GM12878 (cell line): ENCODE measurements around the gene NPM3. TPM values are rescaled to one million over a fixed set of nuclear protein-coding genes. Genes with fewer than 3 reads are reported as not detected.

Experiments used
- ATAC-seq: fragments of 200-7000 bp; cut with Tn5 transposase; 3 replicates; pipeline ENCODE4 v1.9.1; 2020; ENCODE audit warnings: mild to moderate bottlenecking, moderate library complexity
- BruUV-seq: library from RNA; stranded (reverse); fragments of 400-500 nt; replicated peaks from 2 replicates; lab custom pipeline; 2021; lab: Mats Ljungman, UMichigan
- CTCF ChIA-PET: fragments of 300-600 bp; sonication (Branson Sonifier 250); formaldehyde crosslinking; extraction: SDS; loops from one replicate; lab custom pipeline; 2021; ENCODE audit warnings: inconsistent platforms; lab: Yijun Ruan, JAX
- POLR2A ChIA-PET: fragments of 350-600 bp; formaldehyde crosslinking; extraction: SDS; loops from one replicate; lab custom pipeline; 2021; ENCODE audit warnings: inconsistent platforms; lab: Charles Lee
- RAD21 ChIA-PET: fragments of 300-600 bp; sonication (Branson Sonifier 250); formaldehyde crosslinking; loops from one replicate; lab custom pipeline; 2023; ENCODE audit warnings: antibody characterized with exemption; ENCODE audit not compliant: unreplicated experiment; lab: Charles Lee
- SMC1A ChIA-PET: fragments of 300-600 bp; sonication (Branson Sonifier 250); formaldehyde crosslinking; loops from one replicate; lab custom pipeline; 2023; ENCODE audit not compliant: unreplicated experiment, uncharacterized antibody; lab: Charles Lee
- DNase-seq: peaks from one replicate; pipeline ENCODE4 v3.0.0-alpha.2; 2011; ENCODE audit warnings: low read depth, low spot score
- FAIRE-seq: peaks from 3 replicates; lab custom pipeline; 2011; peaks lifted over from hg19 to GRCh38; lab: Jason Lieb, UNC
- H2AFZ ChIP-seq: 2 replicates; pipeline ENCODE4 v1.6.0; 2011; ENCODE audit warnings: low read depth, low read length, control low read depth; ENCODE audit not compliant: control insufficient read depth
- H3K27ac ChIP-seq: 2 replicates; pipeline ENCODE4 v1.5.1; 2011; ENCODE audit warnings: control low read depth; ENCODE audit not compliant: control insufficient read depth, insufficient read depth
- H3K27me3 ChIP-seq, 2 experiments: replicated peaks in 1 of 2; 2 replicates each; pipeline versions ENCODE4 v1.6.0 to v1.6.1; 2011; ENCODE audit warnings: low read length in 1 of 2; ENCODE audit not compliant: control insufficient read depth in 2 of 2, insufficient read depth in 2 of 2
- H3K36me3 ChIP-seq, 2 experiments: 2 replicates each; pipeline ENCODE4 v1.5.1; 2011; ENCODE audit warnings: low read length in 1 of 2; ENCODE audit not compliant: control insufficient read depth in 2 of 2, insufficient read depth in 2 of 2
- H3K4me1 ChIP-seq: 2 replicates; pipeline ENCODE4 v1.6.1; 2011; ENCODE audit warnings: mild to moderate bottlenecking, low read length, moderate library complexity, mixed read lengths; ENCODE audit not compliant: control insufficient read depth, insufficient read depth
- H3K4me2 ChIP-seq: 2 replicates; pipeline ENCODE4 v1.6.0; 2011; ENCODE audit warnings: control low read depth; ENCODE audit not compliant: control insufficient read depth, insufficient read depth
- H3K4me3 ChIP-seq: fragments of 200-600 bp; sonication (generic); 2 replicates; pipeline ENCODE4 v1.5.1; 2016
- H3K79me2 ChIP-seq: 2 replicates; pipeline ENCODE4 v1.6.0; 2011; ENCODE audit warnings: low read length; ENCODE audit not compliant: control insufficient read depth, insufficient read depth
- H3K9ac ChIP-seq: 2 replicates; pipeline ENCODE4 v1.8.0; 2011; ENCODE audit warnings: low read length, control low read depth, mixed read lengths; ENCODE audit not compliant: control insufficient read depth, insufficient read depth
- H3K9me3 ChIP-seq: replicated peaks from 3 replicates; pipeline ENCODE4 v1.5.1; 2011; ENCODE audit warnings: mild to moderate bottlenecking, low read length; ENCODE audit not compliant: control insufficient read depth, insufficient read depth
- H4K20me1 ChIP-seq: 2 replicates; pipeline ENCODE4 v1.6.0; 2011; ENCODE audit not compliant: control insufficient read depth, insufficient read depth
- ATF2 ChIP-seq: IDR thresholded peaks from 2 replicates; pipeline ENCODE4 v1.6.1; 2012; ENCODE audit warnings: low read length, inconsistent platforms
- EGR1 ChIP-seq, 2 experiments: IDR thresholded peaks; 1 replicate in 1 of 2; 2 replicates in 1 of 2; pipeline ENCODE4 v1.6.1; 2011 to 2012; ENCODE audit warnings: low read depth in 2 of 2, low read length in 2 of 2, borderline replicate concordance in 1 of 2, mild to moderate bottlenecking in 1 of 2, moderate library complexity in 1 of 2
- EZH2 ChIP-seq: IDR thresholded peaks from 2 replicates; pipeline ENCODE4 v1.6.1; 2012; ENCODE audit warnings: low read depth, mild to moderate bottlenecking, control low read depth, inconsistent platforms, low read length, borderline replicate concordance; ENCODE audit not compliant: control insufficient read depth
- NR2C1 ChIP-seq: fragments of 450-650 bp; IDR thresholded peaks from 2 replicates; pipeline ENCODE4 v1.6.1; 2017; ENCODE audit warnings: antibody characterized with exemption, mild to moderate bottlenecking, moderate library complexity
- POLR2AphosphoS2 ChIP-seq: IDR thresholded peaks from 2 replicates; pipeline ENCODE4 v1.6.1; 2011; ENCODE audit warnings: low read depth, mild to moderate bottlenecking, low read length, improper control_type of control experiment, moderate library complexity
- SKIL ChIP-seq: fragments of 450-650 bp; IDR thresholded peaks from 2 replicates; pipeline ENCODE4 v1.6.1; 2017; ENCODE audit warnings: mild to moderate bottlenecking, low read depth, inconsistent platforms; ENCODE audit not compliant: poor library complexity, severe bottlenecking
- TBL1XR1 ChIP-seq: IDR thresholded peaks from 2 replicates; pipeline ENCODE4 v1.6.1; 2012; ENCODE audit warnings: low read depth, low read length, improper control_type of control experiment
- ZNF592 ChIP-seq: fragments of 450-650 bp; IDR thresholded peaks from 2 replicates; pipeline ENCODE4 v1.6.1; 2017; ENCODE audit warnings: mild to moderate bottlenecking, moderate library complexity
- WGBS: methylation state at CpG from one replicate; pipeline ENCODE4 v1.1.6; 2016; ENCODE audit warnings: low lambda C conversion rate; ENCODE audit not compliant: insufficient replicate concordance, insufficient coverage; ENCODE audit errors: missing lambda C conversion rate; 5-methylcytosine and 5-hydroxymethylcytosine counted together
- in situ Hi-C: fragments of 300-500 bp; cut with MboI; formaldehyde crosslinking; loops from 9 replicates; pipeline ENCODE4 v1.14.3; 2018; ENCODE audit warnings: mixed read lengths
- intact Hi-C: fragments of 100-400 bp; cut with micrococcal nuclease; formaldehyde crosslinking; loops from one replicate; pipeline ENCODE4 v1.14.2; 2022; ENCODE audit not compliant: unreplicated experiment
- polyA plus RNA-seq, 11 experiments: library from polyadenylated mRNA; depleted of rRNA in 4 of 11; unstranded in 6 of 11; stranded (reverse) in 5 of 11; fragments of >200 nt; fragmentation: Nextera tagmentation in 4 of 11; fragmentation: Illumina TruSeq in 1 of 11; extraction: Ambion mirVana in 4 of 11; extraction: Trizol in 1 of 11; gene quantifications; 1 replicate in 1 of 11; 2 replicates in 10 of 11; pipeline versions ENCODE4 v1.2.1 to v1.2.3, GENCODE V29; 2011 to 2016; ENCODE audit warnings: inconsistent platforms in 2 of 11, missing spikeins in 2 of 11, low read depth in 1 of 11
- total RNA-seq, 4 experiments: library from RNA; depleted of rRNA in 3 of 4; stranded (reverse); fragments of >200 nt in 3 of 4; fragmentation: Illumina TruSeq in 1 of 4; extraction: Trizol in 1 of 4; gene quantifications; 2 replicates each; pipeline versions ENCODE4 v1.2.1 to v1.2.3, GENCODE V29; 2013 to 2021
- TF ChIP-seq, protein P1 (sequence below): fragments of 450-650 bp; IDR thresholded peaks from 2 replicates; pipeline ENCODE4 v1.6.1; 2014; ENCODE audit warnings: mild to moderate bottlenecking

The NPM3 gene
- total and polyA plus RNA-seq, 10 of the 15 experiments (the other 5 are each of a cell fraction or from before 2014, with no cell fraction given), result 13.0 to 171 (median 93.3) TPM

- TF ChIP-seq EGR1 (IDR thresholded peaks at IDR 0.05; ENCODE audit: borderline replicate concordance in 1 of 2, low read depth in 2 of 2, low read length in 2 of 2), result no peak
- TF ChIP-seq, all 136 proteins: peak for 0
These were observed 20.5 kb downstream of the NPM3 start (continued) for GRCh38 chr10:101762736-101763135.

- H3K9ac ChIP-seq, result no peak overlapping the region
- SMC1A ChIA-PET, result interaction anchor here (1.5 kb wide), 1 partner anchor 159 kb away, joined by 3 read pairs; no protein-coding TSS in a partner anchor
- H3K27ac ChIP-seq, result no peak overlapping the region
- in situ Hi-C loops (no loop called here), intact Hi-C loops (no loop called here)
- no peak overlapping the region for H2AFZ ChIP-seq
- ATAC-seq (no peak), FAIRE-seq (no peak), DNase-seq (no peak)
- no peaks in the 10 kb centered on the region for H4K20me1 ChIP-seq
- H3K27me3 ChIP-seq, result peaks cover 0 to 3% of the 10 kb centered on the region in 2 experiments; a peak in 2 of 4 replicates
- no peaks in the 10 kb centered on the region for H3K79me2 ChIP-seq
- POLR2A ChIA-PET, result interaction anchor here (0.6 kb wide), 1 partner anchor 299 kb away, joined by 3 read pairs; no protein-coding TSS in a partner anchor
- H3K4me3 ChIP-seq, result no peak overlapping the region
- H3K4me1 ChIP-seq, result no peaks in the 10 kb centered on the region
- RAD21 ChIA-PET, result no interaction called here
- H3K36me3 ChIP-seq, result no peaks in the 10 kb centered on the region
- no peak overlapping the region for H3K4me2 ChIP-seq
- no peaks in the 10 kb centered on the region for H3K9me3 ChIP-seq
- BruUV-seq, result no TSS peak
- CTCF ChIA-PET, result no interaction called here
- WGBS, result 19% methylated on average over 9 of the region's 9 CpGs
- no peak for TF ChIP-seq NR2C1
- TF ChIP-seq POLR2AphosphoS2, result no peak
- TF ChIP-seq ATF2, result no peak
- no peak for TF ChIP-seq TBL1XR1
- no peak for TF ChIP-seq EZH2
- TF ChIP-seq SKIL, result no peak
- TF ChIP-seq ZNF592, result no peak
- TF ChIP-seq, protein P1, sequence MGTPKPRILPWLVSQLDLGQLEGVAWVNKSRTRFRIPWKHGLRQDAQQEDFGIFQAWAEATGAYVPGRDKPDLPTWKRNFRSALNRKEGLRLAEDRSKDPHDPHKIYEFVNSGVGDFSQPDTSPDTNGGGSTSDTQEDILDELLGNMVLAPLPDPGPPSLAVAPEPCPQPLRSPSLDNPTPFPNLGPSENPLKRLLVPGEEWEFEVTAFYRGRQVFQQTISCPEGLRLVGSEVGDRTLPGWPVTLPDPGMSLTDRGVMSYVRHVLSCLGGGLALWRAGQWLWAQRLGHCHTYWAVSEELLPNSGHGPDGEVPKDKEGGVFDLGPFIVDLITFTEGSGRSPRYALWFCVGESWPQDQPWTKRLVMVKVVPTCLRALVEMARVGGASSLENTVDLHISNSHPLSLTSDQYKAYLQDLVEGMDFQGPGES, result no peak
These were observed 22.0 kb downstream of the NPM3 start for GRCh38 chr10:101761226-101761625.
